Caco-2 (cell line): ENCODE measurements around the gene ERCC6. TPM values are rescaled to one million over a fixed set of nuclear protein-coding genes. Genes with fewer than 3 reads are reported as not detected.

Experiments used
- BruUV-seq: library from RNA; stranded (reverse); fragments of 400-500 nt; replicated peaks from 2 replicates; lab custom pipeline; 2021; lab: Mats Ljungman, UMichigan
- CTCF ChIA-PET: fragments of 300-600 bp; sonication (Branson Sonifier 250); formaldehyde crosslinking; loops from one replicate; lab custom pipeline; 2022; ENCODE audit warnings: antibody characterized with exemption; lab: Charles Lee
- POLR2A ChIA-PET: fragments of 300-600 bp; sonication (Branson Sonifier 250); formaldehyde crosslinking; loops from one replicate; lab custom pipeline; 2022; ENCODE audit warnings: antibody characterized with exemption; lab: Charles Lee
- DNase-seq, 2 experiments: peaks; one replicate each; pipeline versions ENCODE4 v3.0.0 to v3.0.0-alpha.2; 2020 to 2022
- H3K27me3 ChIP-seq: replicated peaks from 2 replicates; pipeline ENCODE4 v1.6.0; 2011; ENCODE audit warnings: low read length; ENCODE audit not compliant: control insufficient read depth, insufficient read depth
- H3K36me3 ChIP-seq: 2 replicates; pipeline ENCODE4 v1.5.1; 2011; ENCODE audit warnings: low read length; ENCODE audit not compliant: control insufficient read depth, insufficient read depth
- H3K4me1 ChIP-seq: fragments of 250-450 bp; sonication (Bioruptor Pico); 2 replicates; pipeline ENCODE4 v1.5.1; 2020; ENCODE audit warnings: mild to moderate bottlenecking
- H3K4me3 ChIP-seq: 2 replicates; pipeline ENCODE4 v1.5.1; 2011; ENCODE audit warnings: low read depth, mild to moderate bottlenecking, control low read depth, low read length
- H3K9me3 ChIP-seq: fragments of 250-450 bp; sonication (Bioruptor Pico); 2 replicates; pipeline ENCODE4 v1.5.1; 2020; ENCODE audit warnings: mild to moderate bottlenecking, moderate library complexity
- H3K27ac Mint-ChIP-seq: one replicate; pipeline ENCODE4 v1.8.0; 2022; ENCODE audit warnings: mixed read lengths; ENCODE audit not compliant: unreplicated experiment
- H3K27me3 Mint-ChIP-seq: one replicate; pipeline ENCODE4 v1.8.0; 2022; ENCODE audit warnings: mixed read lengths; ENCODE audit not compliant: insufficient read depth, unreplicated experiment
- H3K36me3 Mint-ChIP-seq: one replicate; pipeline ENCODE4 v1.8.0; 2022; ENCODE audit warnings: mild to moderate bottlenecking, mixed read lengths; ENCODE audit not compliant: insufficient read depth, unreplicated experiment
- H3K4me1 Mint-ChIP-seq: one replicate; pipeline ENCODE4 v1.8.0; 2022; ENCODE audit warnings: low read depth, mixed read lengths; ENCODE audit not compliant: unreplicated experiment
- H3K4me3 Mint-ChIP-seq: one replicate; pipeline ENCODE4 v1.8.0; 2022; ENCODE audit warnings: mild to moderate bottlenecking, moderate library complexity, mixed read lengths; ENCODE audit not compliant: unreplicated experiment
- H3K9me3 Mint-ChIP-seq: one replicate; pipeline ENCODE4 v1.8.0; 2022; ENCODE audit warnings: mixed read lengths; ENCODE audit not compliant: unreplicated experiment
- CTCF ChIP-seq, 2 experiments: fragments of 200-600 bp in 1 of 2; IDR thresholded peaks; 1 replicate in 1 of 2; 2 replicates in 1 of 2; pipeline versions ENCODE4 v1.5.1 to v1.8.0; 2011 to 2022; ENCODE audit warnings: antibody characterized with exemption in 1 of 2, control low read depth in 1 of 2, inconsistent platforms in 1 of 2, low read depth in 1 of 2, low read length in 1 of 2, mild to moderate bottlenecking in 1 of 2, moderate library complexity in 1 of 2; ENCODE audit not compliant: insufficient read depth in 1 of 2, severe bottlenecking in 1 of 2, unreplicated experiment in 1 of 2
- intact Hi-C: fragments of 100-400 bp; cut with micrococcal nuclease; formaldehyde crosslinking; loops from one replicate; pipeline ENCODE4 v1.10.0; 2022; ENCODE audit not compliant: unreplicated experiment
- total RNA-seq: library from RNA; stranded (reverse); gene quantifications from 2 replicates; pipeline ENCODE4 v1.2.3, GENCODE V29; 2022

The ERCC6 gene
- total RNA-seq, 1 experiment from 2014 or later: 30.2 TPM

- Histone ChIP-seq H3K4me1 (peaks cover 14% of the 10 kb centered on the region), H3K9me3 (peaks cover 10% of the 10 kb centered on the region; the same call in 1 of the 2 replicates), H3K27me3 (no peaks in the 10 kb centered on the region), H3K36me3 (no peaks in the 10 kb centered on the region), H3K4me3 (no peak overlapping the region)
- H3K9me3 Mint-ChIP-seq: peaks cover 21% of the 10 kb centered on the region
- peaks cover 7% of the 10 kb centered on the region for H3K4me1 Mint-ChIP-seq
- no TSS peak for BruUV-seq
- TF ChIP-seq CTCF (IDR thresholded peaks at IDR 0.05; ENCODE audit: insufficient read depth in 1 of 2, low read depth in 1 of 2, low read length in 1 of 2, severe bottlenecking in 1 of 2, unreplicated experiment in 1 of 2): no peak
- no peak overlapping the region for H3K4me3 Mint-ChIP-seq
- intact Hi-C loops: no loop called here
- ChIA-PET CTCF (no interaction called here), POLR2A (no interaction called here)
- DNase-seq: no peak
- H3K27me3 Mint-ChIP-seq: peaks cover 2% of the 10 kb centered on the region
- no peak overlapping the region for H3K27ac Mint-ChIP-seq
- H3K36me3 Mint-ChIP-seq: peaks cover 9% of the 10 kb centered on the region
Observed at GRCh38 chr10:49564461-49565009, 25.6 kb upstream of the ERCC6 start.

- Histone ChIP-seq H3K27me3 (no peaks in the 10 kb centered on the region), H3K36me3 (no peaks in the 10 kb centered on the region), H3K4me1 (no peaks in the 10 kb centered on the region), H3K9me3 (no peaks in the 10 kb centered on the region), H3K4me3 (no peak overlapping the region)
- Mint-ChIP-seq H3K4me3 (no peak overlapping the region), H3K4me1 (no peaks in the 10 kb centered on the region), H3K27ac (no peak overlapping the region), H3K27me3 (peaks cover 2% of the 10 kb centered on the region), H3K36me3 (no peaks in the 10 kb centered on the region), H3K9me3 (peaks cover 6% of the 10 kb centered on the region)
- ChIA-PET CTCF (no interaction called here), POLR2A (no interaction called here)
- no peak for TF ChIP-seq CTCF (IDR thresholded peaks at IDR 0.05; ENCODE audit: insufficient read depth in 1 of 2, low read depth in 1 of 2, low read length in 1 of 2, severe bottlenecking in 1 of 2, unreplicated experiment in 1 of 2)
- DNase-seq: no peak
- BruUV-seq: no TSS peak
- intact Hi-C loops: no loop called here
Observed at GRCh38 chr10:49562893-49563292, 24.0 kb upstream of the ERCC6 start.

GRCh38 chr10:49560526-49560925, 21.6 kb upstream of the ERCC6 start:
- DNase-seq: no peak
- no peak overlapping the region for H3K4me3 Mint-ChIP-seq
- H3K27me3 Mint-ChIP-seq: peaks cover under 1% of the 10 kb centered on the region
- Histone ChIP-seq H3K9me3 (peaks cover 6% of the 10 kb centered on the region; the same call in 1 of the 2 replicates), H3K36me3 (no peaks in the 10 kb centered on the region), H3K27me3 (no peaks in the 10 kb centered on the region), H3K4me3 (no peak overlapping the region), H3K4me1 (no peaks in the 10 kb centered on the region)
- ChIA-PET CTCF (no interaction called here), POLR2A (no interaction called here)
- no TSS peak for BruUV-seq
- H3K9me3 Mint-ChIP-seq: peaks cover 4% of the 10 kb centered on the region
- TF ChIP-seq CTCF (IDR thresholded peaks at IDR 0.05; ENCODE audit: insufficient read depth in 1 of 2, low read depth in 1 of 2, low read length in 1 of 2, severe bottlenecking in 1 of 2, unreplicated experiment in 1 of 2): no peak
- H3K4me1 Mint-ChIP-seq: no peaks in the 10 kb centered on the region
- intact Hi-C loops: no loop called here
- H3K27ac Mint-ChIP-seq: no peak overlapping the region
- no peaks in the 10 kb centered on the region for H3K36me3 Mint-ChIP-seq
